ENCODE results near the gene FAM222A. TPM values are rescaled to one million over a fixed set of nuclear protein-coding genes. Genes with fewer than 3 reads are reported as not detected.
A peak's percentile ranks its signal among the peaks of the same experiment; 100 is the strongest.

Gene FAM222A
- polyA plus RNA-seq, 3 donors, result 0.09 TPM; not detected in 2

DNA sequence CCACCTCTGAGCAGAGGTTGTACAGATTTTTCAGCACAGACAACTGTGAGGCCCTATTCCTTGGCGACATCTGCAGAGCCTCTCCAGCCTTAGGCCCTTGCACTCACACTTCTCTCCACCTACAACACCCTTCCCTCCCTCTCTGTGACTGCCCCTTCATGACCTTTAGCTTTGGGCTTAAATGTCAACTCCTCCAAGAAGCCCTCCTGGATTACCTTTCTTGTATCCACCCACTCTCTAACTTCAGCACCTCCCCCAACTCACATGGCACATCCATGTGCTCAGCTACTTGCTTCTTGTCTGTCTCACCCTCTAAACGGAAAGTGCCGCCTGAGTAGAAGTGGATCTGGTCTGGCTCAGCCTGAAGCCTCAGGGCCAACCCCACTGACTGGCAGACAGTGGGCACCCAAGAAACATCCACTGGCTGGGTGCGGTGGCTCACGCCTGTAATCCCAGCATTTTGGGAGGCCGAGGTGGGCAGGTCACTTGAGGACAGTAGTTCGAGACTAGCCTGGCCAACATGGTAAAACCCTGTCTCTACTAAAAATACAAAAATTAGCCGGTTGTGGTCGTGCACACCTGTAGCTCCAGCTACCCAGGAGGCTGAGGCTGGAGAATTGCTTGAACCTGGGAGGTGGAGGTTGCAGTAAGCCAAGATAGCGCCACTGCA lies 97.5 kb downstream of the FAM222A start:
- Histone ChIP-seq H3K36me3 (replicated peaks in 1 of 2; ENCODE audit: control insufficient read depth in 1 of 2, insufficient read depth in 2 of 2, low read length in 2 of 2) (no peaks in the 10 kb centered on the region), H3K27me3 (ENCODE audit: control insufficient read depth in 2 of 2, insufficient read depth in 2 of 2, low read length in 2 of 2) (no peaks in the 10 kb centered on the region), H3K9ac (ENCODE audit: insufficient read depth, low read length, poor library complexity, severe bottlenecking) (no peak overlapping the region), H3K79me2 (ENCODE audit: insufficient read depth, low read length) (no peaks in the 10 kb centered on the region), H3K4me2 (replicated peaks; ENCODE audit: extremely low read depth, low read length, poor library complexity, severe bottlenecking) (no peak overlapping the region), H2AFZ (ENCODE audit: insufficient read depth, low read depth, low read length, poor library complexity, severe bottlenecking) (no peak overlapping the region), H3K27ac (ENCODE audit: low read depth in 1 of 2, low read length in 2 of 2) (no peak overlapping the region), H3K9me3 (replicated peaks in 1 of 2; ENCODE audit: control insufficient read depth in 1 of 2, insufficient read depth in 1 of 2, low read length in 2 of 2) (no peaks in the 10 kb centered on the region), H3K4me1 (ENCODE audit: control insufficient read depth in 1 of 2, insufficient read depth in 2 of 2, low read length in 2 of 2) (peaks cover 5 to 8% of the 10 kb centered on the region in 2 donors), H3K4me3 (replicated peaks in 1 of 3; ENCODE audit: low read depth in 2 of 3, low read length in 3 of 3) (no peak overlapping the region), H4K20me1 (ENCODE audit: insufficient read depth, low read length) (no peaks in the 10 kb centered on the region)
- Mint-ChIP-seq H3K4me1 (peaks cover 3% of the 10 kb centered on the region), H3K4me3 (no peak overlapping the region), H3K9me3 (peaks cover 0 to 2% (median 0%) of the 10 kb centered on the region in 7 donors), H3K36me3 (no peaks in the 10 kb centered on the region), H3K27ac (no peak overlapping the region), H3K27me3 (ENCODE audit: low read depth in 3 of 3) (peaks cover 0 to 7% (median 2%) of the 10 kb centered on the region in 3 donors)
- 100% methylated on average over 7 of the region's 10 CpGs for WGBS (ENCODE audit: insufficient coverage)
- intact Hi-C loops (cut with micrococcal nuclease), result no loop called here
- no peak for DNase-seq
- TF ChIP-seq, protein P1, sequence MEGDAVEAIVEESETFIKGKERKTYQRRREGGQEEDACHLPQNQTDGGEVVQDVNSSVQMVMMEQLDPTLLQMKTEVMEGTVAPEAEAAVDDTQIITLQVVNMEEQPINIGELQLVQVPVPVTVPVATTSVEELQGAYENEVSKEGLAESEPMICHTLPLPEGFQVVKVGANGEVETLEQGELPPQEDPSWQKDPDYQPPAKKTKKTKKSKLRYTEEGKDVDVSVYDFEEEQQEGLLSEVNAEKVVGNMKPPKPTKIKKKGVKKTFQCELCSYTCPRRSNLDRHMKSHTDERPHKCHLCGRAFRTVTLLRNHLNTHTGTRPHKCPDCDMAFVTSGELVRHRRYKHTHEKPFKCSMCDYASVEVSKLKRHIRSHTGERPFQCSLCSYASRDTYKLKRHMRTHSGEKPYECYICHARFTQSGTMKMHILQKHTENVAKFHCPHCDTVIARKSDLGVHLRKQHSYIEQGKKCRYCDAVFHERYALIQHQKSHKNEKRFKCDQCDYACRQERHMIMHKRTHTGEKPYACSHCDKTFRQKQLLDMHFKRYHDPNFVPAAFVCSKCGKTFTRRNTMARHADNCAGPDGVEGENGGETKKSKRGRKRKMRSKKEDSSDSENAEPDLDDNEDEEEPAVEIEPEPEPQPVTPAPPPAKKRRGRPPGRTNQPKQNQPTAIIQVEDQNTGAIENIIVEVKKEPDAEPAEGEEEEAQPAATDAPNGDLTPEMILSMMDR (IDR thresholded peaks at IDR 0.05), result no peak

GRCh38 chr12:109811624-109811995 lies 98.0 kb downstream of the FAM222A start:
- no peak for DNase-seq
- peak overlapping the region in 1 of 7 donors; percentile 46 for H3K27ac Mint-ChIP-seq
- Histone ChIP-seq H3K4me2 (replicated peaks; ENCODE audit: extremely low read depth, low read length, poor library complexity, severe bottlenecking) (no peak overlapping the region), H3K27me3 (ENCODE audit: control insufficient read depth in 2 of 2, insufficient read depth in 2 of 2, low read length in 2 of 2) (no peaks in the 10 kb centered on the region), H2AFZ (ENCODE audit: insufficient read depth, low read depth, low read length, poor library complexity, severe bottlenecking) (no peak overlapping the region), H3K79me2 (ENCODE audit: insufficient read depth, low read length) (no peaks in the 10 kb centered on the region), H3K9me3 (replicated peaks in 1 of 2; ENCODE audit: control insufficient read depth in 1 of 2, insufficient read depth in 1 of 2, low read length in 2 of 2) (no peaks in the 10 kb centered on the region), H3K36me3 (replicated peaks in 1 of 2; ENCODE audit: control insufficient read depth in 1 of 2, insufficient read depth in 2 of 2, low read length in 2 of 2) (no peaks in the 10 kb centered on the region), H3K27ac (ENCODE audit: low read depth in 1 of 2, low read length in 2 of 2) (no peak overlapping the region), H4K20me1 (ENCODE audit: insufficient read depth, low read length) (no peaks in the 10 kb centered on the region), H3K4me1 (ENCODE audit: control insufficient read depth in 1 of 2, insufficient read depth in 2 of 2, low read length in 2 of 2) (peaks cover 6 to 10% of the 10 kb centered on the region in 2 donors), H3K4me3 (replicated peaks in 1 of 3; ENCODE audit: low read depth in 2 of 3, low read length in 3 of 3) (no peak overlapping the region), H3K9ac (ENCODE audit: insufficient read depth, low read length, poor library complexity, severe bottlenecking) (no peak overlapping the region)
- H3K9me3 Mint-ChIP-seq, result peaks cover 0 to 2% (median 0%) of the 10 kb centered on the region in 7 donors
- peaks cover 0 to 8% (median 2%) of the 10 kb centered on the region in 3 donors for H3K27me3 Mint-ChIP-seq (ENCODE audit: low read depth in 3 of 3)
- peaks cover 4% of the 10 kb centered on the region for H3K4me1 Mint-ChIP-seq
- no peaks in the 10 kb centered on the region for H3K36me3 Mint-ChIP-seq
- intact Hi-C loops (cut with micrococcal nuclease), result no loop called here
- WGBS (ENCODE audit: insufficient coverage), result 71% methylated on average over 1 of the region's 5 CpGs
- TF ChIP-seq, protein P1 (IDR thresholded peaks at IDR 0.05), result peak; percentile 10
- H3K4me3 Mint-ChIP-seq, result no peak overlapping the region
